HG02884 (cell line): ENCODE measurements around the gene TGIF2.
"Not testable (repeated sequence)": the region's sequence is repeated elsewhere in the genome, so short reads cannot be mapped to it uniquely, and the experiment has no call there.

Source experiments
- ATAC-seq: cut with Tn5 transposase; IDR thresholded peaks from one replicate; pipeline ENCODE4 v1.9.1; 2021; ENCODE audit warnings: mild to moderate bottlenecking, moderate library complexity; ENCODE audit not compliant: unreplicated experiment

TGIF2 gene

DNA sequence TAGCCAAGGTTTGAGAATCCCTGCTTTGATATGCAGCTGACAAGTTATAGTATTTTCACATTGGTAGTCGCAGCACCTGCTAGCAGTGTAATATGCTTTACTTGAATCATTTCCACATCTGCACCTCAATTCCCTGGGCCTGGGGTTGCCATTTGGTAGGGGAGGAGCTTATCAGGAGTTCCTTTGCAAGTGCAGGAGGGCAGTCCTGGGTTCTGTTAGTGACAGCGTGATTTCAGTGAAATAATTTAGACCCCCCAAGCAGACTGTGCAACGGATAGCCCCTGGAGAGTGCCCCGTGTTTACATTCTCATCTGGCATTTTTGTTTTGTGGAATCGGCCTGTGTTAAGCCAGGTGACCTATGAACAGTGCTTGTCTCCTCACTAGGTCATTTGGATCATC lies 38.2 kb downstream of the TGIF2 start:
- no peak for ATAC-seq

DNA sequence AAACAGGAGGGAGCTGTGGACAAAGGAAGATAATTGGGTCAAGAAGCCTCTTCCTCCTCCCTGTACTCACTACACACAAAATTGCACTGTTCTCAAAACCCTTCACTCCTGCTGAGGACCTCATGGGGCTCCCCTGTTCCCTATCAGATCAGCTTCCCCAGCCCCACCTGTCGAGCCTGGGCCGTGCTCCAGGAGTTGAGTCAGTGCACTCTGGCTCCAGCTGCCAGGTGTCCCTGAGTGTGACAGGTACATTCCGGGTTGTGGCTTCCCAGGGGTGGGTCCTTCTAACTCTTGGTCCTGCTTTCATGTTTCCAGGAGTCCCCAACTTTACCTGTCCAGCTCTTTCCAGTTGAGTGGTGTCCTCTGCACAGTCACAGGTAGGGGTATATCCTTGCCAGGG lies 40.6 kb downstream of the TGIF2 start:
- no peak for ATAC-seq

DNA sequence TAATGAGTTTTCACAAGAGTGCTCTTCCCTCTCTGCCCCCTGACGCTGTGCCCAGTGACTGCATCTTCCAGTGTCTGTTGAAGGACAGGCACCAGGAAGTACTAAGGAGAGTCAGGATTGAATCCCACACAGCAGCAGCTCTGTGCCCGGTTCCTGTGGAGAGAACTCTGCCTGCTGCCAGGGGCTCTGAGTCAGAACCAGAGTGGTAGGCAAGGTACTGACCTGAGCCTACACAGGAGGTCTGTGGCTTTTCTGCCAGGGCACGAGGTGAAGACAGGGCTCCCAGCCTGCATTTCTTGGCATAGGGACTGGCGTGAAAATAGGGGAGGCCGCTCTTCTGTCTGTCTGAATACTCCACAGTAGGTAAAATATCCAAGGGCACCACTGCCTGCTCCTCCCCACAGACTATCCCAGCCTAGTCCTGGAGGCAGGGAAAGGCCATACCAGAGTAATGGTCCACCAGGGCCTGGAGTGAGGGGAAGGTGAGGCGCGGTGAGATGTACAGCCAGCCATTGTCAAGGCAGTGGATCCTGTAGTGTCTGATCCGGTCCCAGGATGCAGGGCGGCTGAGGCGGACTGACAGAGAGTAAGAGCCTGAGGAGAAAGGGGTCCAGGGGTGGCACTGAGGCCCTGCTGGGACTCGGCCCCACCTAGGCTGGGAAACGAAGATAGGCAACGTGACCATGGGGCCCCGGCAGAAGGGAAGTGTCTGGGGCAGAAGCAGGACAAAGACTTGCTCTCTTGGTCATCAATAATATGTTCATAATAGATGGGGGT lies 41.6 kb downstream of the TGIF2 start:
- ATAC-seq: no peak

DNA sequence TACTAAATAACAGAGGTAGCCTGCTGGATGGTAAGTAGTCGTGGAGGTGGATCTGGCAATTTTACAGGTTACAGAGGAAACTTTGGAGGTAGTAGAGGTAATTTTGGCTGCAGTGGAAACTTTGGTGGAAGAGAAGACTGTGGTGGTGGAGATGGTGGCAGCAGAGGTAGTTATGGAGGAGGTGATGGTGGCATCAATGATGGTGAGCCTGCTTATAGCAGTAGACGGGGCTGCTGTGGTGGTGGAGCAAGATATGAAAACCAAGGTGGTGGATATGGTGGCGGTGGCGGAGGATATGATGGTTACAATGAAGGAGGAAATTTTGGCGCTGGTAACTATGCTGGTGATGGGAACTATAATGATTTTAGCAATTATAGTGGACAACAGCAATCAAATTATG lies 47.5 kb downstream of the TGIF2 start:
- ATAC-seq: no peak

DNA sequence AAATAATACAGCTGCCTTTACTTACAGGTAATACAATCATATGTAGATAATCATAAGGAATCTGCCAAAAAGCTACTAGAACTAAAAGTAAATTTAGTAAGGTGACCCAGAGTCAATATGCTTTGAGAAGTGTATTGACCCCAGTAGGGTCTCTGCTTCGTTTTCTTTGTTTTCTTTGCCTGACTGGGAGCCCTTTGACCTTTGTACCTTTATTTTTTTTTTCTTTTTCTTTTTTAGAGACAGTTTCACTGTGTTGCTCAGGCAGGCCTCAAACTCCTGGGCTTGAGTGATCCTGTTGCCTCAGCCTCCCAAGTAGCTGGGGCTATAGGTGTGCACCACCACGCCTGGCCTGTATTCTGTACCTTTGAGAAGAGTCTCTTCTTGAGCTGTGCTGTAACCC lies 50.0 kb downstream of the TGIF2 start:
- no peak for ATAC-seq

DNA sequence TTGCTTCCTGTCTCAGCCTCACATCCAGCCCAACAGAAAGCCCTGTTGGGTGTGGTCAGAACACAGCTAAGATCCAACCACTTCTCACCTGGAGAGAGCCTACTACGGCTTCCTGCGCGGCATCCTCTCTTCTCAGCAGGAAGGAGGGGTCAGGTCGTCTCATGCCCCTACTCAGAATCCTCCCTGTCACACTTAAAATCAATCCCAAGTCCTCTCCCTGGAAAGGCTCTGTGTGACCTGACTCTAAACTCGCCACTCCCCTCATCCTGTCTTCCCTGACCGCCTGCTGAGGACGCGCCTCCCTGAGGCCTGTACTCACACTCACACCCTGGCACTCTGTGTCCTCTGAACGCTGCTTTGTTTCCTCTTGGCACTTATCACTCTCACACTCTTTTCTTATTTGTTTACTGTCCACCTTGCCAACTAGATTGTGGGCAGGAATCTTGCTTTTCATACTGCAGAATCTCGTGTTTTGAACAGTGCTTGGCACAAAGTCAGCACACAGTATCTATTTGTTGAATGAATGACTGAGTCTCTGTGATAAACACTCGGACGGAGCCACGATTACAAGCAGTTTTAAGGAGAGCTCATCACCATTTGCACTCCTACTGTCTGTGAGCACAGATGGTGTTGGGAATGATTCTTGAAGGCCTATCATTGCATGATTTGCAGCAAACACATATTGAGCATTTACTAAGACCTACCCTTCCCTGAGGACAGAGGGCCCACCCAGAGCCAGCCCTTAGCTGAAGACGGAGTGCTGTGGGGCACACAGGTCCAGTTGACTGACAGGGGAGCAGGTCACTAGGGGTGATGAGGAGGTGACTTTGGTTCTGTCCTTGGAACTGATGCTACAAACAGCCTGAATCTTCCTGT lies 50.9 kb downstream of the TGIF2 start:
- ATAC-seq: no peak

DNA sequence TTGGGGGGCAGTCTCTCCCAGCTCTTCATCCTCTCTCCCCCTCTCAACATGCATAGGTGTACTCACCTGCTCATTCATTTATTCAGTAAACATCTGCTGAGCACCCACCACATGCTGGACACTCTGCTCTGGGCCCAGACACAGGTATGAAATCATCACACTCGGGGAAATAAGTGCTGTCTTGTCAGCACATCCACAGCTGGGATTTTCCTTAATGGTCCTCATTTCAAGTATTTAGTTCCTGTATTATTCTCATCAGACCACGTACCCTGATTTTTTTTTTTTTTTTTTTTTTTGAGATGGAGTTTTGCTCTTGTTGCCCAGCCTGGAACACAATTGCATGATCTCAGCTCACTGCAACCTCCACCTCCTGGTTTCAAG lies 51.5 kb downstream of the TGIF2 start:
- no peak for ATAC-seq

DNA sequence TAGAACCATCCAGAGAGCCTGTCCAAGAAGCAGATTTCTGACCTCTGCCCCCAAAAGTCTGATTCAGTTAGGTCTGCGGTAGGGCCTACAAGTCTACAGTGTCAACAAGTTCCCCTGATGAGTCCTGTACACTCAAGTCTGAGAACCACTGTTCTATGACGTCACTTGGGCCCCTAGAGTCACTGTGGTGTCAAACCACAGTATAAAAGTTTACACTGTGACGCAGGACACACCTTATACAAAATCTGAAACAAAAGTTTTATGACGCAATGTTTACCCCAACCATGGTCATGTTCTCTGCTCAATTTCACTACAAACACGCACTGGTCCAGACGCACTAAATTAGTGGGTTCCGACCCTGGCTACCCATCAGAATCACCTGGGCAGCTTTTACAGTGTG lies 54.7 kb downstream of the TGIF2 start:
- ATAC-seq: no peak

DNA sequence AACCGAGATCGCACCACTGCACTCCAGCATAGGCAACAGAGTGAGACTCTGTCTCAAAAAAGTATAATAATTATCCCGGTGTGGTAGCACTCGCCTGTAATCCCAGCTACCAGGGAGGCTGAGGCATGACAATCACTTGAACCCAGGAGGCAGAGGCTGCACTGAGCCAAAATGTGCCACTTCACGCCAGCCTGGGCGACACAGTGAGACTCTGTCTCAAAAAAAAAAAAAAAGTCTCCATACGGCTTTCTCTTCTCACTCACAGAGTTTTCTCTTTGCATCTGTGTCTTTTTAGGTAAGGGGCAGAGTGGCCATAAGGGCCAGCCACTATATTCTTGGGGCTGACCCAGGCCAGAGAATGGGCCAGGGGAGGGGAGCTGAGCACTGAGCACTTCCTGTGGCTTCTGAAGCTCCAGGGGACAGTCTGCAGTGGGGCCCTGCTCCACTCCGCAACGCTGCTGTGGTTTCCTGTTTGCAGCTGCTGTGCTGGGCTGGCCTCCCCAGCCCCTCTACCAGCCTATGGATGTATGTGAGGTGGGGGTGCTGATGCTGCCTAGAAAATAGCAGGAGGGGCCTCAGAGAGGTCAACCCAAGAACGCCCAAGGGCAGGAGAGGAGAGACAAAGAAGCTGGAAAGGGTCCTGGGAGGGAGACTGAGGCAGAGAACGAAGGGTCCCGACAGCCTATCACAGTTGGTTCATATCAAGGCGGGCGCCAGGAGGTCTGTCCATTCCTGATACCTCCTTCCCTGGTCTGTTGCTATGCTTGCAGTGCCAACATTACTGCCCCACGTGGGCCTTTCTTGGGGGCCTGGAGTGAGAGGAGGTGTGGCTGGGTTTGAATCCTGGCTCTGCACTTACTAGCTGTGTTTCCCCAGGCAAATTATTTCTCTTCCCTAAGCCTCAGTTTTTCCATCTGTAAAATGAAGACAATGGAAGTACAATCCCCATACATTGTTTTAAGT lies 56.6 kb downstream of the TGIF2 start:
- ATAC-seq: no peak

DNA sequence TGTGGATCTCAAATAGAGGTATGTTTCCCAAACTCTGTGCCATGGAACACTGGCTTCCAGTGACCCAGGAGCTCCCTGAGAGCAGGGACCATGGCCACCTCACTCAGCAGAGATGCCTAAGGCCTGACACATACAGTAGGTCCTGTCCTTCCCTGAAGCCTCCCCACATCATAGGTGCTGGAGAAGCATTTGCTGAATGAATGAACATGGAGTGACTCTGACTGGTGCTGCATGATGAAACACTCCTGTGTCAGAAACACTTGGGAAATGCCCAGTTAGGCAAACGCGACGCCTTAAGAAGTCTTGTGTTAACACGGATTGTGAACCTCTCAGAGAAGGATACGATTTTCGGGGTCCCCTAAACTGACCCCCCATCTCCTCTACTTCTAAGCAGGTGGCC lies 58.2 kb downstream of the TGIF2 start:
- no peak for ATAC-seq

DNA sequence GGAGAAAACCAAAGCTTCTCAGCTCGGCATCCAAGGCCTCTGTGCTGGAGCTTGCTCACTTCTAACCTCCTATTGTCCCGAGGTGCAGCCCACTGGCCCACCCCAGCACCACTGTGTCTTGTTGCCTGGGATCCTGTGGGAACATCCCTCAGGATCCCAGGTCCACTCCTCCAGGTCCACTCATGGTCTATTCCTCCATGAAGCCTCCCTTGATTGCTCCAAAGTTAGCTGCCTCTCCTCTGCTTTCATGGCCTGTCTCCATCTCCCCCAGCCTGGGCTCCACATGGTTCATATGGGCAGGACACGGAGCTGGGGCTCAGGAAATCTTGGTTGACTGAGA lies 58.7 kb downstream of the TGIF2 start:
- ATAC-seq: no peak

DNA sequence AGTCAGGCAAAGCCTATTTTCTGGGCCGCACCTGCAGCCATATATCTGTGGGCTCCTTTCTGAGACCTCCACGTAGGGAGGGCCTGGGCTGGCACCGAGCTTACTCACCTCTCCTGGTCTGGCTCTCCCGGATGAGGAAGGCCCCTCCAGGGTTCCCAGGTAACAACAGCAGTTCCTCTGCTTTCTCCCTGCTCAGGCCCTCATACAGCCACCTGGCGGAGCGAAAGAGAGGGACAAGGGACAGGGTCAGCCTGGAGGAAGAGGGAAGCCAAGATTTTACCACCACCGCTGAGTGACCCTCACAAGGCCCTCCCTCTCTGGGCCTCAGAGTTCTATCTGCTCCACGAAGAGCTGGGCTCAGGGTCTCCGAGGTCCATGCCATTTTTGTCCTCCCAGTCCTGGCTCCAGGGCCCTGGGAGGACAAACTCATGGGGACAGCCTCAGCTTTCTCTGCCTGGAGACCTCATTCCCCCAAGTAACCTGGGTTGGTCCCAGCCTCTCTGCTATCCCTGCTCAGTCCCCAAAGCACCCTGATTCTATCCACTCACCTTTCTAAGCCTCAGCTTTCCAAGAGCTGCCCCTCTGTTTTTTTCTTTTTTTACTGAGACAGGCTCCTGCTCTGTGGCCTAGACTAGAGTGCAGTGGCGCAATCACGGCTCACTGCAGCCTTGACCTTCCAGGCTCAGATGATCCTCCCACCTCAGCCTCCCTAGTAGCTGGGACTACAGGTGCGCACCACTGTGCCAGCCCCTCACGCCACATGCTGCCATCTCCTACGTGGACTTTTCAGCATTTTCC lies 59.3 kb downstream of the TGIF2 start:
- no peak for ATAC-seq

DNA sequence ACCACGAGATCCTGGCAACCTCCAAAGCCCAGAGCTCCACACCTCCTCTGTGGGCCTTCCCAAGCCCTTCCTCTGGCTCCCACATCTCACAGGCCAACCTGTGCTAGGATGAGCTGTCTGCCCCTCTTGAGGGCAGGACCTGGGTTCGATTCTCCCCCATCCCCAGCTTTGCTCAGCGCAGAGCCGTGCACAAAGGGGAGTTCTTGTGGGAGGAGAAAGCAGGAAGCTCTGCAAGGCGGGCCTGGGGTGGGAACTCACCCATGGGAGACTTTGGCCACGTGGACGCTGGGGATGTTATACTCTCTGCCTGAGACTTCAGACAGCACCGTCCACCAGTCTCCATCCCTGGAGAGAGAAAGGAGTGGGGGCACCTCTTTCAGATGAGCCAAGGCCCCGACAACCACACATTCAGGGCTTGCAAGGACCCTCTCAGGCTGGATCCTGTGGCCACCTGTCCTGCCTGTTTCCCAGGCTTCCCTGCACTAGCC lies 59.9 kb downstream of the TGIF2 start:
- no peak for ATAC-seq

DNA sequence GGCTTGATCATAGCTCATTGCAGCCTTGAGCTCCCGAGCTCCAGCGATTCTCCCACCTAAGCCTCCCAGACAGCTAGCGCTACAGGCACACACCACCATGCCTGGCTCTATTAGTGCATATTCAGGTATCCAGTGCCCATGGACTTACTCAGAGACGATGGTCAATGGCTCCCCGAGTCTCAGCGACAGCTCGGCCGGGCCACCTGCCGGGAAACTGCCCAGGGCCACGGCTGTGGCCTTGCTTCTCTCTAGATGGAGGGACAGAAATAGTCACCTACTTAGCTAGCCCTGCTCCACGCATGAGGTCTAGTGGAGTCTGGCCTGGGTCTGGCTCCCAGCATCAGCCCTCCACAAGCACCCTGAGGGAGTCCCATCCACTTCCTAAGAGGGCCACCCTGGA lies 60.9 kb downstream of the TGIF2 start:
- ATAC-seq: no peak

DNA sequence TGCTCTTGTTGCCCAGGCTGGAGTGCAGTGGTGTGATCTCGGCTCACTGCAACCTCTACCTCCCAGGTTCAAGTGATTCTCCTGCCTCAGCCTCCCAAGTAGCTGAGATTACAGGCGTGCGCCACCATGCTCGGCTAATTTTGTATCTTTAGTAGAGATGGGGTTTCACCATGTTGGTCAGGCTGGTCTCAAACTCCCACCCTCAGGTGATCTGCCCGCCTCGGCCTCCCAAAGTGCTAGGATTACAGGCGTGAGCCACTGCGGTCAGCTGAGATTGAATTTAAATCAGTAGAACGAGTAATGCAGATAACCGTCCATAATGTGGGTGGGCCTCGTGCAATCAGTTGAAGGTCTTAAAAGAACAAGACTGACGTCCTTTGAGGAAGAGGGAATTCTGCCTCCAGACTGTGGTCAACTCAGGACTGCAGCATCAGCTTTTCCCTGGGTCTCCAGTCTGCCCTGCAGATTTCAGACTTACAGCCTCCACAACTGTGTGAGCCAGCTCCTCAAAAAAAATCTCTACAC lies 65.5 kb downstream of the TGIF2 start:
- not testable (repeated sequence) for ATAC-seq

DNA sequence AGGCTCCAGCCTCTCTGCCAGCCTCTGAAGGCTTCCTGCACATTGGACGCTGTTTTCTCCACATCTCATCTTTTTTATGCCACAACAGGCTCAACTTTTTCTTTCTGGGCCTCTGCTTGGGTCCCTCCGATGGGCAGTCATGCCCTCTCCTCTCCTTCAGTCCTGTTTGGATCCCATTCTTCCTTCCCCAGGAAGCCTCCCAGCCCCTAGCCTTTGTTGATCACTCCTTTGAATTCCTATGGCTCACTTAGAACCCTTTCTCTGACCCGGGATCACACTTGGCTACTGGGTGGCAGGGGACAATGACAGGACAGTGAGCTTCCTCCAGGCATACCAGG lies 68.1 kb downstream of the TGIF2 start:
- ATAC-seq: no peak

DNA sequence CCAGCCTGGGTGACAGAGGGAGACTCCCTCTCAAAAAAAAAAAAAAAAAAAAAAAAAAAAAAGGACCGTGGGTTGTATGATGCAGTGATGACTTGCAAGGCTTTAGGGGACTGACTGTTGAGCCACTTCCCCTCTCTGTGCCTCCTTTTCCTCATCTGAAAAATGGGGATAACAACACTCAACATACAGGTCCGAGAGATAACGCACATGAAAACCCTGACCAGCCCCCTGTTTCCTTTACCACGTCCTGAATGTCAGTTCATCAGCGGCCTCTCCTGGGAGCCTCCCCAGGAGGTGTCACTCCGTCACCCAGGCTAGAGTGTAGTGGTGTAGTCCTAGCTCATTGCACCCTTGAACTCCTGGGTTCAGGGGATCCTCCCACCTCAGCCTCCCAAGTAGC lies 68.7 kb downstream of the TGIF2 start:
- no peak for ATAC-seq
